Measurements from ENCODE around the gene YIF1A. TPM values are rescaled to one million over a fixed set of nuclear protein-coding genes. Genes with fewer than 3 reads are reported as not detected.
A peak's percentile ranks its signal among the peaks of the same experiment; 100 is the strongest.

The YIF1A gene
- total and polyA plus RNA-seq, 2 donors (not counting 3 experiments of a cell fraction or from before 2014, with no cell fraction given), result 104 to 271 TPM

DNA sequence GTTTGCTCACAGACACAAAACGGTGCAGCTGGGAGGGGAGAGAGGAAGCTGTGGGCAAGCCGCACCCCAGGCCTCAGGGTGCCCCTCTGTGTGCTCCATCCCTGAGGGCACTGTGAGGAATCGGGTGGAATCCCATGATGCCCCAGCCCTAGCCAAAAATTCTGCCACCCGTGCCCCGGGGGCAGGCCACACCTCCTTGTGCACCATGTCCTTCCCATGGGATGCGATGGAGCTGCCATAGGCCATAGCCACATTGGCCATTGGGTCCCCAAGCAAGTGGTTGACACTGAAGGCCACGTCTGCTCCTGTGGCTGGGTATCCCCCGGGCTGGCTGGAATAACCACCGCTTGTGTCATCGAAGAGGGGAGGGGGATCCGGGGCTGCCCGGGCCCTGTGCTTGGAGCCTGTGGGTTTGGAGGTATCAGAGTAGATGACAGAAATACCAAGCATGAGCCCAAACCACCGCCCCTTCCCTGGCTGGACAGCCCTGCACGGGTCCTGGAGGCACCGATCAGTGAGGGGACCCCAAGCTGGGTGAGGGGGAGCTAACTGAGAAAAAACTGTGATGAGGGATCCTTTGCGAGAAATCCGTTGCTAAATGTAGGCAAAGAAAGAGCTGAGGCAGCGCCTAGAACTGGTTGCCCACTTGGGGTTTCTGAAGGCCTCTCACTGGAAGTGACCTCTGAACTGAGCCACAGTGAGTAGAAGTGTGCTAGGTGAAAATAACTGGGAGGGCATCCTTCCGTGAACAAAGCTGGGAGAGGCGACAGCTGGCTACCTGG lies 863 bp downstream of the YIF1A start:
- TSS peak; percentile 41 for BruUV-seq (replicated peaks)
- peak overlapping the region; percentile 97 for H3K9ac ChIP-seq (replicated peaks; ENCODE audit: extremely low read depth, insufficient read depth, low read length)
- dilution Hi-C loops (cut with MboI; ENCODE audit: extremely low pct_ligation_motif_present, low sequenced_read_pairs) (no loop called here), intact Hi-C loops (cut with micrococcal nuclease) (no loop called here)
- CTCF ChIA-PET, result no interaction called here
- peaks cover 15 to 18% of the 10 kb centered on the region in 2 experiments for H3K27me3 ChIP-seq (ENCODE audit: control insufficient read depth in 2 of 2, insufficient read depth in 2 of 2, low read length in 2 of 2)
- POLR2A ChIA-PET, result no interaction called here
- H3K27ac ChIP-seq (ENCODE audit: insufficient read depth, low read depth, low read length), result peak overlapping the region; percentile 78
- no peaks in the 10 kb centered on the region for H3K9me3 ChIP-seq (replicated peaks; ENCODE audit: control insufficient read depth, insufficient read depth, low read length)
- H3K4me3 ChIP-seq (replicated peaks in 1 of 3; ENCODE audit: insufficient read depth in 1 of 3, low read depth in 1 of 3, low read length in 3 of 3), result peak overlapping the region; percentile 73 to 94 (median 93)
- H3K9me1 ChIP-seq (replicated peaks; ENCODE audit: control insufficient read depth, extremely low read depth, insufficient read depth, low read length), result no peaks in the 10 kb centered on the region
- H3K4me2 ChIP-seq (ENCODE audit: insufficient read depth, low read length), result peak overlapping the region; percentile 92
- FAIRE-seq (peak; percentile 69), DNase-seq (ENCODE audit: low read depth, low spot score) (peak; percentile 35)
- H4K20me1 ChIP-seq (replicated peaks; ENCODE audit: control insufficient read depth, extremely low read depth, insufficient read depth, low read length), result no peaks in the 10 kb centered on the region
- peak overlapping the region; percentile 67 for H2AFZ ChIP-seq (ENCODE audit: low read depth, low read length)
- TF ChIP-seq FOS (IDR thresholded peaks at IDR 0.05; ENCODE audit: borderline replicate concordance, insufficient read depth, low read length) (no peak), JUN (IDR thresholded peaks at IDR 0.05; ENCODE audit: borderline replicate concordance, insufficient read depth, insufficient read length, low read depth) (no peak), GATA2 (IDR thresholded peaks at IDR 0.05; ENCODE audit: insufficient read depth, insufficient read length, low read depth, low read length) (no peak), POLR2A (IDR thresholded peaks at IDR 0.05; ENCODE audit: low read depth, low read length) (no peak), MYC (IDR thresholded peaks at IDR 0.05; ENCODE audit: low read depth, low read length) (no peak), POLR2AphosphoS5 (IDR thresholded peaks at IDR 0.05; ENCODE audit: insufficient read depth, low read depth, low read length) (no peak)
- TF ChIP-seq, protein P1, sequence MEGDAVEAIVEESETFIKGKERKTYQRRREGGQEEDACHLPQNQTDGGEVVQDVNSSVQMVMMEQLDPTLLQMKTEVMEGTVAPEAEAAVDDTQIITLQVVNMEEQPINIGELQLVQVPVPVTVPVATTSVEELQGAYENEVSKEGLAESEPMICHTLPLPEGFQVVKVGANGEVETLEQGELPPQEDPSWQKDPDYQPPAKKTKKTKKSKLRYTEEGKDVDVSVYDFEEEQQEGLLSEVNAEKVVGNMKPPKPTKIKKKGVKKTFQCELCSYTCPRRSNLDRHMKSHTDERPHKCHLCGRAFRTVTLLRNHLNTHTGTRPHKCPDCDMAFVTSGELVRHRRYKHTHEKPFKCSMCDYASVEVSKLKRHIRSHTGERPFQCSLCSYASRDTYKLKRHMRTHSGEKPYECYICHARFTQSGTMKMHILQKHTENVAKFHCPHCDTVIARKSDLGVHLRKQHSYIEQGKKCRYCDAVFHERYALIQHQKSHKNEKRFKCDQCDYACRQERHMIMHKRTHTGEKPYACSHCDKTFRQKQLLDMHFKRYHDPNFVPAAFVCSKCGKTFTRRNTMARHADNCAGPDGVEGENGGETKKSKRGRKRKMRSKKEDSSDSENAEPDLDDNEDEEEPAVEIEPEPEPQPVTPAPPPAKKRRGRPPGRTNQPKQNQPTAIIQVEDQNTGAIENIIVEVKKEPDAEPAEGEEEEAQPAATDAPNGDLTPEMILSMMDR (IDR thresholded peaks at IDR 0.05; ENCODE audit: extremely low read depth in 1 of 2, insufficient read depth in 1 of 2, low read depth in 1 of 2, low read length in 2 of 2), result no peak
- TF ChIP-seq, protein P2, sequence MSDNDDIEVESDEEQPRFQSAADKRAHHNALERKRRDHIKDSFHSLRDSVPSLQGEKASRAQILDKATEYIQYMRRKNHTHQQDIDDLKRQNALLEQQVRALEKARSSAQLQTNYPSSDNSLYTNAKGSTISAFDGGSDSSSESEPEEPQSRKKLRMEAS (IDR thresholded peaks at IDR 0.05; ENCODE audit: insufficient read depth, insufficient read length), result no peak
- H3K4me1 ChIP-seq (ENCODE audit: control insufficient read depth, extremely low read depth, insufficient read depth, low read length), result peaks cover 13% of the 10 kb centered on the region
- H3K36me3 ChIP-seq (ENCODE audit: control insufficient read depth in 2 of 2, extremely low read depth in 1 of 2, insufficient read depth in 2 of 2, low read length in 2 of 2), result peaks cover 0 to 7% of the 10 kb centered on the region in 2 experiments
- H3K79me2 ChIP-seq (ENCODE audit: control insufficient read depth, insufficient read depth, low read length), result peaks cover 12% of the 10 kb centered on the region
